Measurements from ENCODE around the gene C19orf53.

- TF ChIP-seq EZH2 (IDR thresholded peaks at IDR 0.05) (no peak), POLR2AphosphoS5 (IDR thresholded peaks at IDR 0.05; ENCODE audit: borderline replicate concordance, low read depth, low read length) (no peak), FOXP2 (optimal IDR thresholded peaks at IDR 0.05; ENCODE audit: control extremely low read depth, extremely low read length, insufficient read depth) (no peak)
These were observed 49.6 kb downstream of the C19orf53 start for GRCh38 chr19:13823901-13824300.

Data from SK-N-MC (cell line).